GM11168 (cell line): ENCODE data around the gene ZKSCAN2.

ENCODE experiments used
- in situ Hi-C: fragments of 300-500 bp; cut with MboI; formaldehyde crosslinking; loops from one replicate; pipeline ENCODE4 v1.12.0; 2022; ENCODE audit warnings: low sequenced_read_pairs; ENCODE audit not compliant: unreplicated experiment

ZKSCAN2 gene

GRCh38 chr16:25257470-25257955 lies at the start of gene ZKSCAN2:
Gene ZKSCAN2, minus strand, starts transcription at chr16:25257845. Its CDS starts 718 bp downstream, at chr16:25257127.
- in situ Hi-C loops: no loop called here

GRCh38 chr16:25299792-25300590 lies 42.3 kb upstream of the ZKSCAN2 start:
- in situ Hi-C loops: loop anchor here (25.0 kb wide), 1 partner anchor 412 kb away; no protein-coding TSS in a partner anchor

- in situ Hi-C loops: loop anchor here (25.0 kb wide), 1 partner anchor 414 kb away; no protein-coding TSS in a partner anchor
Observed at GRCh38 chr16:25298165-25298872, 40.7 kb upstream of the ZKSCAN2 start.

GRCh38 chr16:25297151-25297787 lies 39.6 kb upstream of the ZKSCAN2 start:
- in situ Hi-C loops: loop anchor here (25.0 kb wide), 1 partner anchor 415 kb away; no protein-coding TSS in a partner anchor

- in situ Hi-C loops: loop anchor here (25.0 kb wide), 1 partner anchor 421 kb away; no protein-coding TSS in a partner anchor
Observed at GRCh38 chr16:25291580-25291979, 33.9 kb upstream of the ZKSCAN2 start.

- in situ Hi-C loops: loop anchor here (25.0 kb wide), 1 partner anchor 423 kb away; no protein-coding TSS in a partner anchor
Observed at GRCh38 chr16:25289466-25289865, 31.8 kb upstream of the ZKSCAN2 start.

- in situ Hi-C loops: loop anchor here (25.0 kb wide), 1 partner anchor 433 kb away; no protein-coding TSS in a partner anchor
Observed at GRCh38 chr16:25279491-25279890, 21.8 kb upstream of the ZKSCAN2 start.

- in situ Hi-C loops: no loop called here
Observed at GRCh38 chr16:25271421-25271820, 13.8 kb upstream of the ZKSCAN2 start.

- in situ Hi-C loops: no loop called here
Observed at GRCh38 chr16:25270577-25270976, 12.9 kb upstream of the ZKSCAN2 start.

- in situ Hi-C loops: no loop called here
Observed at GRCh38 chr16:25269879-25270278, 12.2 kb upstream of the ZKSCAN2 start.

- in situ Hi-C loops: no loop called here
Observed at GRCh38 chr16:25265968-25266367, 8.3 kb upstream of the ZKSCAN2 start.

GRCh38 chr16:25264597-25264996 lies 7.0 kb upstream of the ZKSCAN2 start:
- in situ Hi-C loops: no loop called here

- in situ Hi-C loops: no loop called here
Observed at GRCh38 chr16:25260416-25260815, 2.8 kb upstream of the ZKSCAN2 start.

GRCh38 chr16:25258861-25259179 lies 1.2 kb upstream of the ZKSCAN2 start:
- in situ Hi-C loops: no loop called here

GRCh38 chr16:25257956-25258860 lies 563 bp upstream of the ZKSCAN2 start:
- in situ Hi-C loops: no loop called here

- in situ Hi-C loops: no loop called here
Observed at GRCh38 chr16:25256695-25257469, 763 bp downstream of the ZKSCAN2 start.

GRCh38 chr16:25253322-25253721 lies 4.3 kb downstream of the ZKSCAN2 start:
- in situ Hi-C loops: no loop called here

GRCh38 chr16:25250467-25250866 lies 7.2 kb downstream of the ZKSCAN2 start:
- in situ Hi-C loops: no loop called here

GRCh38 chr16:25235991-25236390 lies 21.7 kb downstream of the ZKSCAN2 start:
- in situ Hi-C loops: no loop called here
